HepG2 (cell line): ENCODE data around the gene RNASE7. TPM values are rescaled to one million over a fixed set of nuclear protein-coding genes. Genes with fewer than 3 reads are reported as not detected.
A peak's percentile ranks its signal among the peaks of the same experiment; 100 is the strongest.

ENCODE experiments used
- CHCHD3 ChIP-seq: sonication (generic); formaldehyde crosslinking; IDR thresholded peaks from 2 replicates; pipeline ENCODE4 v1.8.0; 2022; ENCODE audit warnings: mild to moderate bottlenecking, missing genetic modification reagents, moderate library complexity
- EZH2 ChIP-seq: conservative IDR thresholded peaks from 2 replicates; pipeline ENCODE4 v1.6.1; 2012; ENCODE audit warnings: mild to moderate bottlenecking, low read depth, low read length, moderate library complexity
- FOXK2 ChIP-seq: fragments of 450-650 bp; IDR thresholded peaks from 2 replicates; pipeline ENCODE4 v1.6.1; 2016
- GLI4 ChIP-seq: sonication (generic); formaldehyde crosslinking; IDR thresholded peaks from 2 replicates; pipeline ENCODE4 v1.5.1; 2020; ENCODE audit warnings: missing genetic modification reagents, mild to moderate bottlenecking, moderate library complexity, borderline replicate concordance
- KAT7 ChIP-seq: IDR thresholded peaks from 2 replicates; pipeline ENCODE4 v1.6.1; 2018; ENCODE audit warnings: borderline replicate concordance, missing compliant biosample characterization
- KDM5A ChIP-seq: fragments of 200-600 bp; sonication (generic); IDR thresholded peaks from 2 replicates; pipeline ENCODE4 v1.7.0; 2018; ENCODE audit warnings: antibody characterized with exemption, mild to moderate bottlenecking, low read length, borderline replicate concordance
- MTA3 ChIP-seq: sonication (generic); formaldehyde crosslinking; IDR thresholded peaks from 2 replicates; pipeline ENCODE4 v1.4.0; 2020; ENCODE audit warnings: missing genetic modification reagents
- NKX3-1 ChIP-seq: sonication (generic); formaldehyde crosslinking; IDR thresholded peaks from 2 replicates; pipeline ENCODE4 v1.5.0; 2020; ENCODE audit warnings: missing genetic modification reagents
- NR2F6 ChIP-seq, 2 experiments: IDR thresholded peaks; 2 replicates each; pipeline ENCODE4 v1.6.1; 2016; ENCODE audit warnings: antibody characterized with exemption in 1 of 2, mild to moderate bottlenecking in 1 of 2
- SIN3B ChIP-seq: fragments of 150-350 bp; IDR thresholded peaks from 2 replicates; pipeline ENCODE4 v1.6.1; 2014; ENCODE audit warnings: low read length
- SIX4 ChIP-seq: sonication (generic); formaldehyde crosslinking; IDR thresholded peaks from 2 replicates; pipeline ENCODE4 v1.4.0; 2020; ENCODE audit warnings: missing genetic modification reagents
- SNRNP70 ChIP-seq: fragments of 200-400 bp; formaldehyde crosslinking; IDR thresholded peaks from 2 replicates; pipeline ENCODE4 v1.6.1; 2017; ENCODE audit warnings: mild to moderate bottlenecking, low read depth, low read length, moderate library complexity
- SP1 ChIP-seq, 2 experiments: fragments of 450-650 bp in 1 of 2; sonication (generic) in 1 of 2; formaldehyde crosslinking in 1 of 2; IDR thresholded peaks; 2 replicates each; pipeline versions ENCODE4 v1.4.0 to v1.6.1; 2016 to 2020; ENCODE audit warnings: missing genetic modification reagents in 1 of 2
- TGIF2 ChIP-seq: IDR thresholded peaks from 2 replicates; pipeline ENCODE4 v1.6.1; 2016; ENCODE audit warnings: control low read depth, missing compliant biosample characterization
- TSC22D2 ChIP-seq: sonication (generic); formaldehyde crosslinking; IDR thresholded peaks from 2 replicates; pipeline ENCODE4 v1.5.1; 2020; ENCODE audit warnings: missing genetic modification reagents, mild to moderate bottlenecking, borderline replicate concordance
- ZBTB43 ChIP-seq: sonication (generic); formaldehyde crosslinking; conservative IDR thresholded peaks from 2 replicates; pipeline ENCODE4 v1.4.0; 2020; ENCODE audit warnings: missing genetic modification reagents
- ZNF232 ChIP-seq: sonication (generic); formaldehyde crosslinking; IDR thresholded peaks from 2 replicates; pipeline ENCODE4 v1.4.0; 2020; ENCODE audit warnings: missing genetic modification reagents, borderline replicate concordance
- ZNF343 ChIP-seq: sonication (generic); formaldehyde crosslinking; IDR thresholded peaks from 2 replicates; pipeline ENCODE4 v1.4.0; 2020; ENCODE audit warnings: mild to moderate bottlenecking, missing genetic modification reagents
- ZNF484 ChIP-seq: sonication (generic); formaldehyde crosslinking; IDR thresholded peaks from 2 replicates; pipeline ENCODE4 v1.5.1; 2020; ENCODE audit warnings: mild to moderate bottlenecking, low read depth, missing genetic modification reagents, borderline replicate concordance
- ZNF614 ChIP-seq: IDR thresholded peaks from 2 replicates; pipeline ENCODE4 v1.6.1; 2018; ENCODE audit warnings: missing biosample characterization, missing genetic modification reagents, inconsistent platforms, borderline replicate concordance
- ZNF639 ChIP-seq: conservative IDR thresholded peaks from 2 replicates; pipeline ENCODE4 v1.6.1; 2018; ENCODE audit warnings: missing genetic modification reagents
- ZNF788 ChIP-seq: sonication (generic); formaldehyde crosslinking; IDR thresholded peaks from 2 replicates; pipeline ENCODE4 v1.5.0; 2020; ENCODE audit warnings: mild to moderate bottlenecking, missing genetic modification reagents, borderline replicate concordance
- polyA plus RNA-seq, 8 experiments: library from polyadenylated mRNA; depleted of rRNA in 3 of 8; stranded (reverse) in 7 of 8; unstranded in 1 of 8; fragments of >200 nt; fragmentation: Illumina TruSeq in 4 of 8; extraction: Trizol in 4 of 8; gene quantifications; 2 replicates each; pipeline versions ENCODE4 v1.2.1 to v1.2.3, GENCODE V29; 2011 to 2016; ENCODE audit warnings: low read depth in 4 of 8, missing spikeins in 1 of 8, mixed read lengths in 1 of 8; ENCODE audit not compliant: insufficient read depth in 1 of 8
- total RNA-seq, 5 experiments: library from RNA; depleted of rRNA; stranded (reverse); fragments of >200 nt; fragmentation: Illumina TruSeq; extraction: Trizol; gene quantifications; 2 replicates each; pipeline ENCODE4 v1.2.3, GENCODE V29; 2016; ENCODE audit warnings: low read depth in 1 of 5
- TF ChIP-seq, protein P1 (sequence below): IDR thresholded peaks from 2 replicates; pipeline ENCODE4 v1.6.1; 2012; ENCODE audit warnings: low read depth, low read length, improper control_type of control experiment
- TF ChIP-seq, protein P2 (sequence below): sonication (generic); formaldehyde crosslinking; IDR thresholded peaks from 2 replicates; pipeline ENCODE4 v1.4.0; 2020; ENCODE audit warnings: mild to moderate bottlenecking, low read depth, missing genetic modification reagents

The RNASE7 gene
- total and polyA plus RNA-seq, 2 of the 13 experiments (the other 11 are each of a cell fraction or from before 2014, with no cell fraction given): 0.04 TPM; not detected in 1

DNA sequence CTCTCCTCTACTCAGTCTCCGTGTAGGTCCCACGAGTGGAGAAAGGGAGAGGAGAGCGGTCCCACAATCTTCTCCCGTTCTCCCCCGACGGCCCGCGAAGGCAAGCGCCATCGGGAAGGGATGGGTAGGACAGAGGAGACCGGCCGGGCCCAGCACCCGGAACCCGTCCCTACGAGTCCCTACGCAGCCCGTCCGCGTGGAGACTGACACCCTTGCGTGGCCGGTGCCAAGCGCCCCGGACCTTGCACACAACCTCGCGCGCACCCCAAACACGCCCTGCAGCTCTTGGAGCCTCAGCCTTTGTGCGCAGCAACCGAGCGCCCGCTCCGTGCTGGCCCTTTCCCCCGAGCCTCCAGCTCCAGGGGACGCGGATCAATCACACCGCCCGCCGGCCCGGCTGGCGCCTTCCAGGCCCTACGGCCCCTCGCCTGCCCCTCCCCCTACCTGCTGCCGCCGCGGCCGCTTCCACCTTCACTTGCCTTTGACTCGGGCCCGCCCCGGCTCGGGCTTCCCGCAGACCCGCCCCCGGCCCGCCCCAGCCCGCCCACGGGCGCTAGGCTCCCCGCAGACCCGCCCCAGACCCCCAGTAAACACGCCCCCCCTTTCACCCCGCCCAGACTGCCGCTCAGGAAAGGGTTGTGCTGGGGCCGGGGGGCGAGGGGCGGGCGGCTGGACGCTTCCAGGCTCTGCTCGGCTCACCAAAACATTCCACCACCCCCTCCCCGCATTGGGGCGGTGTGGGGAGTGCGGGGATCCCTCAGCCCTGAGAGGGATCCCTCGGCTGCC is 17.4 kb upstream of the RNASE7 start, which contains the start of gene NDRG2 (continued):
- TF ChIP-seq TGIF2 (CRISPR knock-in tag): 0 out of 2 replicates have a peak, but pooled peaks have one; percentile 12
- peak; percentile 72; the same call in 1 of the 2 replicates for TF ChIP-seq ZNF639 (CRISPR knock-in tag)
- no peak for TF ChIP-seq NR2F6 (IDR thresholded peaks at IDR 0.05)
- TF ChIP-seq NR2F6 (CRISPR knock-in tag; IDR thresholded peaks at IDR 0.05): peak; percentile 30; the same call in 1 of the 2 replicates
- TF ChIP-seq EZH2: no peak
- no peak; the same call in 1 of the 2 replicates for TF ChIP-seq KDM5A
- TF ChIP-seq TSC22D2 (CRISPR knock-in tag): no peak
- 0 out of 2 replicates have a peak, but pooled peaks have one; percentile 77 for TF ChIP-seq NKX3-1 (CRISPR knock-in tag)
- no peak for TF ChIP-seq ZNF484 (CRISPR knock-in tag)
- TF ChIP-seq, protein P1, sequence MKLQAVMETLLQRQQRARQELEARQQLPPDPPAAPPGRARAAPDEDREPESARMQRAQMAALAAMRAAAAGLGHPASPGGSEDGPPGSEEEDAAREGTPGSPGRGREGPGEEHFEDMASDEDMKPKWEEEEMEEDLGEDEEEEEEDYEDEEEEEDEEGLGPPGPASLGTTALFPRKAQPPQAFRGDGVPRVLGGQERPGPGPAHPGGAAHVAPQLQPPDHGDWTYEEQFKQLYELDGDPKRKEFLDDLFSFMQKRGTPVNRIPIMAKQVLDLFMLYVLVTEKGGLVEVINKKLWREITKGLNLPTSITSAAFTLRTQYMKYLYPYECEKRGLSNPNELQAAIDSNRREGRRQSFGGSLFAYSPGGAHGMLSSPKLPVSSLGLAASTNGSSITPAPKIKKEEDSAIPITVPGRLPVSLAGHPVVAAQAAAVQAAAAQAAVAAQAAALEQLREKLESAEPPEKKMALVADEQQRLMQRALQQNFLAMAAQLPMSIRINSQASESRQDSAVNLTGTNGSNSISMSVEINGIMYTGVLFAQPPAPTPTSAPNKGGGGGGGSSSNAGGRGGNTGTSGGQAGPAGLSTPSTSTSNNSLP: no peak
- no peak for TF ChIP-seq SP1 (IDR thresholded peaks at IDR 0.05)
- TF ChIP-seq SP1 (CRISPR knock-in tag; IDR thresholded peaks at IDR 0.05): no peak
- no peak for TF ChIP-seq SIN3B
- no peak for TF ChIP-seq GLI4 (CRISPR knock-in tag)
- TF ChIP-seq SNRNP70: no peak
- TF ChIP-seq ZBTB43 (CRISPR knock-in tag): peak; percentile 80
- TF ChIP-seq KAT7 (CRISPR knock-in tag): peak; percentile 92; the same call in 1 of the 2 replicates
- peak; percentile 71 for TF ChIP-seq ZNF788 (CRISPR knock-in tag)
- peak; percentile 34; the same call in 1 of the 2 replicates for TF ChIP-seq ZNF343 (CRISPR knock-in tag)
- TF ChIP-seq FOXK2: no peak
- TF ChIP-seq SIX4 (CRISPR knock-in tag): 0 out of 2 replicates have a peak, but pooled peaks have one; percentile 20
- TF ChIP-seq CHCHD3: 0 out of 2 replicates have a peak, but pooled peaks have one; percentile 73
- TF ChIP-seq ZNF232: peak; percentile 72; the same call in 1 of the 2 replicates
- TF ChIP-seq, protein P2, sequence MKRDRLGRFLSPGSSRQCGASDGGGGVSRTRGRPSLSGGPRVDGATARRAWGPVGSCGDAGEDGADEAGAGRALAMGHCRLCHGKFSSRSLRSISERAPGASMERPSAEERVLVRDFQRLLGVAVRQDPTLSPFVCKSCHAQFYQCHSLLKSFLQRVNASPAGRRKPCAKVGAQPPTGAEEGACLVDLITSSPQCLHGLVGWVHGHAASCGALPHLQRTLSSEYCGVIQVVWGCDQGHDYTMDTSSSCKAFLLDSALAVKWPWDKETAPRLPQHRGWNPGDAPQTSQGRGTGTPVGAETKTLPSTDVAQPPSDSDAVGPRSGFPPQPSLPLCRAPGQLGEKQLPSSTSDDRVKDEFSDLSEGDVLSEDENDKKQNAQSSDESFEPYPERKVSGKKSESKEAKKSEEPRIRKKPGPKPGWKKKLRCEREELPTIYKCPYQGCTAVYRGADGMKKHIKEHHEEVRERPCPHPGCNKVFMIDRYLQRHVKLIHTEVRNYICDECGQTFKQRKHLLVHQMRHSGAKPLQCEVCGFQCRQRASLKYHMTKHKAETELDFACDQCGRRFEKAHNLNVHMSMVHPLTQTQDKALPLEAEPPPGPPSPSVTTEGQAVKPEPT (CRISPR knock-in tag): no peak
- TF ChIP-seq ZNF614 (CRISPR knock-in tag): no peak
- TF ChIP-seq MTA3 (CRISPR knock-in tag): no peak
